ENCODE data around the gene HNF4A.

DNA sequence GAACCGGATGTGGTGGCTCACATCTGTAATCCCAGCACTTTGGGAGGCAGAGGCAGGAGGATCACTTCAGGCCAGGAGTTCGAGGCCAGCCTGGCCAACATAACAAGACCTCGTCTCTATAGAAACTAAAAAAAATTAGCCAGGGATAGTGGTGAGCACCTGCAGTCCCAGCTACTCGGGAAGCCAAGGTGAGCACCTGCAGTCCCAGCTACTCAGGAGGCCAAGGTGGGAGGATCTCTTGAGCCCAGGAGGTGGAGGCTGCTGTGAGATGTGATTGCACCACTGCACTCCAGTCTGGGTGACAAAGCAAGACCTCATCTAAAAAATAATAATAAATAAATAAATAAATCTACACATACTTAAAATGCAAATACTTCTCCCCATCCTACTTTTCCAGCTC lies 65.0 kb downstream of the HNF4A start:
- TF ChIP-seq, protein P1, sequence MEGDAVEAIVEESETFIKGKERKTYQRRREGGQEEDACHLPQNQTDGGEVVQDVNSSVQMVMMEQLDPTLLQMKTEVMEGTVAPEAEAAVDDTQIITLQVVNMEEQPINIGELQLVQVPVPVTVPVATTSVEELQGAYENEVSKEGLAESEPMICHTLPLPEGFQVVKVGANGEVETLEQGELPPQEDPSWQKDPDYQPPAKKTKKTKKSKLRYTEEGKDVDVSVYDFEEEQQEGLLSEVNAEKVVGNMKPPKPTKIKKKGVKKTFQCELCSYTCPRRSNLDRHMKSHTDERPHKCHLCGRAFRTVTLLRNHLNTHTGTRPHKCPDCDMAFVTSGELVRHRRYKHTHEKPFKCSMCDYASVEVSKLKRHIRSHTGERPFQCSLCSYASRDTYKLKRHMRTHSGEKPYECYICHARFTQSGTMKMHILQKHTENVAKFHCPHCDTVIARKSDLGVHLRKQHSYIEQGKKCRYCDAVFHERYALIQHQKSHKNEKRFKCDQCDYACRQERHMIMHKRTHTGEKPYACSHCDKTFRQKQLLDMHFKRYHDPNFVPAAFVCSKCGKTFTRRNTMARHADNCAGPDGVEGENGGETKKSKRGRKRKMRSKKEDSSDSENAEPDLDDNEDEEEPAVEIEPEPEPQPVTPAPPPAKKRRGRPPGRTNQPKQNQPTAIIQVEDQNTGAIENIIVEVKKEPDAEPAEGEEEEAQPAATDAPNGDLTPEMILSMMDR (IDR thresholded peaks at IDR 0.05), result no peak
- no peak for TF ChIP-seq EZH2 (IDR thresholded peaks at IDR 0.05; ENCODE audit: borderline replicate concordance, insufficient read depth, low read depth, low read length, poor library complexity, severe bottlenecking)

Data from B cell (primary cell).